CD4-positive, alpha-beta T cell treated with Interleukin-12 subunit alpha and Interleukin-12 subunit beta, for 1 hour (primary cell): Measurements from ENCODE around the gene GPR108.

ENCODE experiments used
- DNase-seq: peaks from one replicate; pipeline ENCODE4 v3.0.0-alpha.2; 2020

The GPR108 gene

GRCh38 chr19:6736169-6736916, 1.0 kb downstream of the GPR108 start:
- peak; percentile 81 for DNase-seq

GRCh38 chr19:6735181-6735911, 2.0 kb downstream of the GPR108 start:
- DNase-seq = no peak

GRCh38 chr19:6734096-6734696, 3.2 kb downstream of the GPR108 start:
- DNase-seq = no peak

GRCh38 chr19:6733338-6734095, 3.9 kb downstream of the GPR108 start:
- DNase-seq = no peak

- no peak for DNase-seq
Measured at GRCh38 chr19:6732803-6733337, 4.5 kb downstream of the GPR108 start.

- no peak for DNase-seq
Measured at GRCh38 chr19:6731822-6732221, 5.6 kb downstream of the GPR108 start.

GRCh38 chr19:6730941-6731670, 6.3 kb downstream of the GPR108 start:
- no peak for DNase-seq

GRCh38 chr19:6730153-6730804, 7.1 kb downstream of the GPR108 start:
- DNase-seq = peak; percentile 28

GRCh38 chr19:6729573-6730152, 7.7 kb downstream of the GPR108 start:
- no peak for DNase-seq

- DNase-seq = no peak
Measured at GRCh38 chr19:6728346-6728745, 9.0 kb downstream of the GPR108 start.

- no peak for DNase-seq
Measured at GRCh38 chr19:6725513-6726231, 11.7 kb downstream of the GPR108 start.

- no peak for DNase-seq
Measured at GRCh38 chr19:6724631-6725492, 12.5 kb downstream of the GPR108 start.

GRCh38 chr19:6723738-6724137, 13.6 kb downstream of the GPR108 start:
- DNase-seq = no peak

- DNase-seq = no peak
Measured at GRCh38 chr19:6723108-6723618, 14.2 kb downstream of the GPR108 start.

- DNase-seq = no peak
Measured at GRCh38 chr19:6721773-6722172, 15.6 kb downstream of the GPR108 start.

GRCh38 chr19:6721138-6721474, 16.3 kb downstream of the GPR108 start:
- DNase-seq = no peak

GRCh38 chr19:6720369-6721137, 16.8 kb downstream of the GPR108 start, which contains the start of gene C3:
TSS of gene C3 (minus strand) at chr19:6720650. CDS start at chr19:6720589, 61 bp downstream.
- DNase-seq = no peak

- DNase-seq = no peak
Measured at GRCh38 chr19:6719992-6720368, 17.4 kb downstream of the GPR108 start.

- DNase-seq = no peak
Measured at GRCh38 chr19:6719540-6719861, 17.9 kb downstream of the GPR108 start.
